HFF-Myc (cell line): ENCODE measurements around the gene C5orf63.

ENCODE experiments used
- DNase-seq: peaks from one replicate; pipeline ENCODE4 v3.0.0-alpha.2; 2011; ENCODE audit warnings: low read depth; ENCODE audit errors: extremely low read depth
- H3K4me3 ChIP-seq: replicated peaks from 2 replicates; pipeline ENCODE4 v1.5.1; 2011; ENCODE audit warnings: low read depth, mild to moderate bottlenecking, control low read depth, low read length
- TF ChIP-seq, protein P1 (sequence below): IDR thresholded peaks from 2 replicates; pipeline ENCODE4 v1.5.1; 2012; ENCODE audit warnings: mild to moderate bottlenecking, low read depth, low read length, control low read depth; ENCODE audit errors: missing control alignments

C5orf63 gene

GRCh38 chr5:127053049-127053448, 20.3 kb downstream of the C5orf63 start:
- TF ChIP-seq, protein P1, sequence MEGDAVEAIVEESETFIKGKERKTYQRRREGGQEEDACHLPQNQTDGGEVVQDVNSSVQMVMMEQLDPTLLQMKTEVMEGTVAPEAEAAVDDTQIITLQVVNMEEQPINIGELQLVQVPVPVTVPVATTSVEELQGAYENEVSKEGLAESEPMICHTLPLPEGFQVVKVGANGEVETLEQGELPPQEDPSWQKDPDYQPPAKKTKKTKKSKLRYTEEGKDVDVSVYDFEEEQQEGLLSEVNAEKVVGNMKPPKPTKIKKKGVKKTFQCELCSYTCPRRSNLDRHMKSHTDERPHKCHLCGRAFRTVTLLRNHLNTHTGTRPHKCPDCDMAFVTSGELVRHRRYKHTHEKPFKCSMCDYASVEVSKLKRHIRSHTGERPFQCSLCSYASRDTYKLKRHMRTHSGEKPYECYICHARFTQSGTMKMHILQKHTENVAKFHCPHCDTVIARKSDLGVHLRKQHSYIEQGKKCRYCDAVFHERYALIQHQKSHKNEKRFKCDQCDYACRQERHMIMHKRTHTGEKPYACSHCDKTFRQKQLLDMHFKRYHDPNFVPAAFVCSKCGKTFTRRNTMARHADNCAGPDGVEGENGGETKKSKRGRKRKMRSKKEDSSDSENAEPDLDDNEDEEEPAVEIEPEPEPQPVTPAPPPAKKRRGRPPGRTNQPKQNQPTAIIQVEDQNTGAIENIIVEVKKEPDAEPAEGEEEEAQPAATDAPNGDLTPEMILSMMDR: no peak
- no peak overlapping the region for H3K4me3 ChIP-seq
- no peak for DNase-seq

- TF ChIP-seq, protein P1: no peak
- no peak for DNase-seq
- H3K4me3 ChIP-seq: no peak overlapping the region
Observed at GRCh38 chr5:127051591-127051990, 21.7 kb downstream of the C5orf63 start.

GRCh38 chr5:127046343-127047072, 26.8 kb downstream of the C5orf63 start:
- TF ChIP-seq, protein P1: no peak
- no peak overlapping the region for H3K4me3 ChIP-seq
- DNase-seq: no peak

- DNase-seq: no peak
Observed at GRCh38 chr5:127042593-127042992, 30.7 kb downstream of the C5orf63 start.

GRCh38 chr5:127041571-127041970, 31.7 kb downstream of the C5orf63 start:
- H3K4me3 ChIP-seq: no peak overlapping the region
- TF ChIP-seq, protein P1: no peak

More at GRCh38 chr5:127042593-127042992, 30.7 kb downstream of the C5orf63 start:
- TF ChIP-seq, protein P1: no peak
- no peak overlapping the region for H3K4me3 ChIP-seq

GRCh38 chr5:127040796-127041520, 32.3 kb downstream of the C5orf63 start:
- TF ChIP-seq, protein P1: no peak

More at GRCh38 chr5:127041571-127041970, 31.7 kb downstream of the C5orf63 start:
- no peak for DNase-seq

More at GRCh38 chr5:127040796-127041520, 32.3 kb downstream of the C5orf63 start:
- H3K4me3 ChIP-seq: no peak overlapping the region
- DNase-seq: no peak
